GM10847 (cell line): ENCODE results near the gene DUSP6.

Experiments
- POLR2A ChIP-seq: IDR thresholded peaks from 2 replicates; pipeline ENCODE4 v1.6.1; 2011; ENCODE audit not compliant: insufficient read length; ENCODE audit errors: extremely low read depth

The DUSP6 gene

GRCh38 chr12:89307474-89308253, 44.6 kb downstream of the DUSP6 start:
- no peak for TF ChIP-seq POLR2A

GRCh38 chr12:89306827-89307473, 45.4 kb downstream of the DUSP6 start:
- TF ChIP-seq POLR2A: no peak

GRCh38 chr12:89305373-89305772, 46.9 kb downstream of the DUSP6 start:
- TF ChIP-seq POLR2A: no peak

DNA sequence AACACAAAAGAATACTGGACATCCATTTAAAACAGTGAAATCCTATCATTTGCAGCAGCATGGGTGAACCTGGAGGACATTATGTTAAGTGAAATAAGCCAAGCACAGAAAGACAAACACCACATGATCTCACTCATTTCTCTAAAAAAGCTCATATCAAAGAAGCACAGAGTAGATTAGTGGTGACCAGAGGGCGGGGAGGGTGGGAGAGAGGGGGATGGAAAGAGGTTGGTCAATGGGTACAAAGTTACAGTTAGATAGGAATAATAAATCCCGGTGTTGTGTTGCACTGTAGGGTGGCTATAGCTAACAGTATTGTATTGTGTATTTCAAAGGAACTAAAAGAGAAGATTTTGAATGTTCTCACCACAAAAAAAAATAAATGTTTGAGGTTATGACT, 52.4 kb downstream of the DUSP6 start:
- TF ChIP-seq POLR2A: no peak

DNA sequence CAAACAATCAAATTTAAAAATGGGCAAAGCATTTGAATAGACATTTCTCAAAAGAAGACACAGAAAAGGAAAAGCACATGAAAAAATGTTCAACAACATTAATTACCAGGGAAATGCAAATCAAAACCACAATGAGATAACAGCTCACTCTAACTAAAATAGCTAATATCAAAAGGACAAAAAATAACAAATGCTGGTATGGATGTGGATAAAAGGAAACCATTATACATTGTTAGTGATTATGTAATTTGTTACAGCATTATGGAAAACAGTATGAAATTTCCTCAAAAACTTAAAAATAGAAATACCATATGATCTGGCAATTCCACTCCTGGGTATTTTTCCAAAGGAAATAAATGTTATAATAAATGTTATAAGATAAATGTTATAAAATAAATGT, 52.9 kb downstream of the DUSP6 start:
- TF ChIP-seq POLR2A: no peak
